Ureter (tissue), 1 donor: ENCODE results near the gene CKAP4. TPM values are rescaled to one million over a fixed set of nuclear protein-coding genes. Genes with fewer than 3 reads are reported as not detected.
"Not testable (repeated sequence)": the region's sequence is repeated elsewhere in the genome, so short reads cannot be mapped to it uniquely, and the experiment has no call there.

ENCODE experiments used
- DNase-seq: peaks from one replicate; pipeline ENCODE4 v3.0.0-alpha.2; 2020; ENCODE audit warnings: low spot score
- total RNA-seq: library from RNA; stranded (reverse); gene quantifications from one replicate; pipeline ENCODE4 v1.2.4, GENCODE V29; 2023
- donor health status: DM: yes; HTN: yes; CAD: no.

The CKAP4 gene, protein sequence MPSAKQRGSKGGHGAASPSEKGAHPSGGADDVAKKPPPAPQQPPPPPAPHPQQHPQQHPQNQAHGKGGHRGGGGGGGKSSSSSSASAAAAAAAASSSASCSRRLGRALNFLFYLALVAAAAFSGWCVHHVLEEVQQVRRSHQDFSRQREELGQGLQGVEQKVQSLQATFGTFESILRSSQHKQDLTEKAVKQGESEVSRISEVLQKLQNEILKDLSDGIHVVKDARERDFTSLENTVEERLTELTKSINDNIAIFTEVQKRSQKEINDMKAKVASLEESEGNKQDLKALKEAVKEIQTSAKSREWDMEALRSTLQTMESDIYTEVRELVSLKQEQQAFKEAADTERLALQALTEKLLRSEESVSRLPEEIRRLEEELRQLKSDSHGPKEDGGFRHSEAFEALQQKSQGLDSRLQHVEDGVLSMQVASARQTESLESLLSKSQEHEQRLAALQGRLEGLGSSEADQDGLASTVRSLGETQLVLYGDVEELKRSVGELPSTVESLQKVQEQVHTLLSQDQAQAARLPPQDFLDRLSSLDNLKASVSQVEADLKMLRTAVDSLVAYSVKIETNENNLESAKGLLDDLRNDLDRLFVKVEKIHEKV
- 39.7 TPM for total RNA-seq

DNA sequence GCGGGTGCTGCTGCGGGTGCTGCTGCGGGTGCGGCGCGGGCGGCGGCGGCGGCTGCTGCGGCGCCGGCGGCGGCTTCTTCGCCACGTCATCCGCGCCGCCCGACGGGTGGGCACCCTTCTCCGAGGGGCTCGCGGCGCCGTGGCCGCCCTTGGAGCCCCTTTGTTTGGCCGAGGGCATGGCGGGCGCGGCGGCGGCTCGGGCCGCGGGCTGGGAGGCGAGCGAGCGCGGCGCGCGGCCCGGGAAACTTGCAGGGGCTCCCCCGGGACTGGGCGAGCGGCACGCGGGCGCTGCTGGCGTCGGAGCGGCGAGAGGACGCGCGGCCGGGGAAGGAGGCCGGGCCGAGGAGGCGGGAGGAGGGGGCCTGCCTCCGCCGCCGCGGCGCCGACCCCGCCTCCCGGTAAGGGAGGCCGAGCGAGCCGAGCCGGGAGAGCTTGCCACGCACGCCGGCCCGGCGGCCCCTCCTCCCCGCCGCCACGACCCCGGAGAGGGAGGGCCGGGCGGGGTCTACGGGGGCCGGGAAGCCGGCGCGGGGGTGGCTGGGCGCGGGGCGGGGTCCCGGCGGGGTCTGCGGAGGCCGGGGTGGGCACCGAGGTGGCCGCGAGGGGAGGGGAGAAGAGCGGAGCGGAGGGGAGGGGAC lies at the start of gene CKAP4:
CKAP4 (minus strand) TSS at position 347 of the 638 bp plus-strand sequence; CDS start at position 178, 169 bp downstream.
- DNase-seq: peak; percentile 76

DNA sequence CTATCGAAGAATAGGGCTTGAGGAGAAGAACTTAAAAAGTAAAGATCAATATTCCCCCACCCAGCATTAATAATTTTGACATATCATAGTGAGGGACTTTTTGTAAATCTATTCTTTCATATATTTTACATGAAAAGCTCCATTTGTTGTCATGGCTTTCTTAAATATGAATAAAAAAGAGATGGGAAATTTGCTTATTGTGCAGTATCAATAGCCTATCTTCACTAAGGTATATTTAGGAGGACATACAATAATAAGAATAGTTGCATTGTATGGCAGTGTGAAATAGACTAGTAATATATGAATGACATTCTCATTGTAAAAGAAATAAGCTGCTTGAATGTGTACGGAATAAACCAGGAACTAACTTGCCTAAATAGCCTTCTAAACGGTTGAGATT lies 49.3 kb upstream of the CKAP4 start:
- DNase-seq: no peak

DNA sequence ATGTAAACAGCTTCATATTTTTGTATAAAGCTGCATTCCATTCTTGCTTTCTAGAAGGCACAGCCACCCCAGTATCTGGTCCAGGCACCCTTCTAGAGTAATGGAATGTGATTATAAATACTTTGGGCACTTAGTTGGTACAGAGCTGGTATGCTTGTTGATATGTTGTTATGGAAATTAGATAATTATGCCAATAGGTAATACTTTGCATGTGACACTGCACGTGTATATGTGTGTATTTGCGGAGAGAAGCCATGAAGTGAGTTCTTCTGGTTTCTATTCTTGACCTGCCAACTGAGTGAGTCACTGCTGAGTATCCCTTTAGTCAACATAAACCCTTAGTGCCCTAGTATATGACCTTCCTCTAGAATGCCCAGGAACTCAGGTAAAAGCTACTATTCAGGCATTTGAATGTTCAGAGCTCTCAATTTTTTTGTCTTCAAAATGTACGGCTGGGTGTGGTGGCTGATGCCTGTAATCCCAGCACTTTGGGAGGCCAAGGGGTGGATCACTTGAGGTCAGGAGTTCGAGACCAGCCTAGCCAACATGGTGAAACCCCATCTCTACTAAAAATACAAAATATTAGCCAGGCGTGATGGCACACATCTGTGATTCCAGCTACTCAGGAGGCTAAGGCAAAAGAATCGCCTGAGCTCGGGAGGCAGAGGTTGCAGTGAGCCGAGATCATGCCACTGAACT lies 48.5 kb upstream of the CKAP4 start:
- no peak for DNase-seq

DNA sequence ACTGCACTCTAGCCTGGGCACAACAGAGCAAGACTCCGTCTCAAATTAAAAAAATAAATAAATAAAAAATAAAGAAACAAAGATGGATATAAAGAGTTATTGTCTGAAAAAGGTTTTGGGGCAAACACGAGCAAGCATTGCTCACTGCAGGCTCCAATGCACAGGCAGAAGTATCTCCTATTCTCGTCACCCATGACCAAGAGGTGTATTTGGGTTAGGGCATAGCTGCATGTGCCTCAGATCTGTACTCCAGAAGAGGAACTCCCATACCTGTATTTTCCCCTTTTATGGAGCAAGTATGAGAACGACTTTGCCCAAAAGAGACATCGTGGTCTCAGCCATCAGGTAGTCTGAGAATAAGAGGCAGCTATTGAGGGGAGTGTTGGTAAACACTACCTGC lies 44.5 kb upstream of the CKAP4 start:
- no peak for DNase-seq

DNA sequence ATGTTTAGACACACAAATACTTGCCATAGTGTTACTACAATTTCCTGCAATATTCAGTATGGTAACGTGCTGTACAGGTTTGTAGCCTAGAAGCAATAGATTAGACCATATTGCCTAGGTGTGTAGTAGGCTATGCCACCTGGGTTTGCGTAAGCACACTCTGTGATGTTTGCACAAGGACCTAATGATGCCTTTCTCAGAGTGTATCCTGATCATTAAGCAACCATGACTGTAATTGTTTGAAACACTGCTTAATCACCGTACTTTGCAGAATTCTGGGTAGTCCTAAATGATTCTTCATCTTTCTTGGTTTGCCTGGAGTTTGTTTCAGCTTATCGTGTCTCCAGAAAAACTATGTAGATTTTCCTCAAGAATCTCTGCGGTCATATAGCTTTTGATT lies 43.5 kb upstream of the CKAP4 start:
- no peak for DNase-seq

DNA sequence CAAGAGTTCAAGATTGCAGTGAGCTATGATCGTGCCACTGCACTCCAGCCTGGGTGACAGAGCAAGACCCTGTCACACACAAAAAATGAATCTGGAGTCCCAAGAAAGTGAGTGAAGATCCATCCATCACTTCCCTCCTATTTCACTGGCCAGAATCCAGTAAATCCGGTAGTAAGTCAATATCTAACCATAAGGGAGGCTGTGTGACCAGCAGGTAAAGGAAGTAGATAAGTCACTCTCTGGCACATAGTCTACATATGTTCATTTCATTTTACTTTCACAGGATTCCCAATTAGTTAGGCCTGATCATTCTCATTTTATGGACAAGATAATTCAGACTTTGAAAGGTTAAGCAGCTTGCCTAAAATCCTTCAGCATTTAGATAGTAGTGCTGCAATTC lies 42.8 kb upstream of the CKAP4 start:
- no peak for DNase-seq

DNA sequence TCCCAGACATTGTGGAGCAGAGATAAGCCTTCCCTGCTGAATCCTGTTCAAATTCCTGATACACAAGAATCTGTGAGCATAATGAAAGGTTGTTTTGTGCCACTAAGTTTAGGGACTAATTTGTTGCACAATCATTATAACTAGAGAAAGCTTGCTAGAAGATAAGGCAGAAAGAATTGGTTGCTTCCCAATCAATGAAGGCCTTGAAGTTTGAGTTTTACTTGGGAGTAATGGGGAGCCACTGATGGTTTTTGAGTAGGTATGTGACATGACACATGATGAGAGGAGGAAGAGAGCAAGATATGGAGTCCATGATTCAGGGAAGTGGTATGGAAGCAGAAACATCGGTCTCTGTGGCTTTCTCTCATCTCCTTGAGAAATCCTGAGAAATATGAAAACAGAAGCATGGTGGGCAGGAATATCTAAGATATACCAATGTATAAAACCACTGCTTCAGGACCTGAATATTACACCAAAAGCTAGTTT lies 41.4 kb upstream of the CKAP4 start:
- no peak for DNase-seq

DNA sequence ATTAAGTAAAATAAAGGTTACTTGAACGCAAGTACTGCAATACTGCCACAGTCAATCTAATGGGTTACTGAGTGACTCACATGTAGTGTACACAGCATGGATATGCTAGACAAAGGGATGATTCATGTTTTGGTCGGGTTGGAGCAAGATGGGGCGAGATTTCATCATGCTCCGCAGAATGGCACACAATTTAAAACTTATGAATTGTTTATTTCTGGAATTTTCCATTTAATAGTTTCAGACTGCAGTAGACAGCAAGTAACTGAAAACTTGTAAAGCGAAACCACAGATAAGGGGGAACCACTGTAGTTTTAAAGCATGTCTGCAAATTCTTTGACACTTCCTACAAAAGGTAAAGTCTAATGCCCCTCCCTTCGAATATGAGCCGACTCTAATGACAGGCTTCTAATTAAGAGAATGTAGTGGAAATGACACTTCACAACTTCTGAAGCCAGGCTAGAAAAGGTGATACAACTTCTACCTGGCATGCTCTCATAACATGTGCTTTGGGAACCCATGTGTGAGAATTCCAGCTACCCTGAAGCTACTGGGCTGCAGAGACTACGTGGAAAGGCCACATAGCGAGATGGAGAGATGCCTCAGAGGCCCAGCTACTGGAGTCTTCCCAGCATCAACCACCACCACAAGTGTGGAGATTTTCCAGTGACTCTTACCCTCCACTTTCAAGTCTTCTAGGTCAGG lies 40.8 kb upstream of the CKAP4 start:
- no peak for DNase-seq

DNA sequence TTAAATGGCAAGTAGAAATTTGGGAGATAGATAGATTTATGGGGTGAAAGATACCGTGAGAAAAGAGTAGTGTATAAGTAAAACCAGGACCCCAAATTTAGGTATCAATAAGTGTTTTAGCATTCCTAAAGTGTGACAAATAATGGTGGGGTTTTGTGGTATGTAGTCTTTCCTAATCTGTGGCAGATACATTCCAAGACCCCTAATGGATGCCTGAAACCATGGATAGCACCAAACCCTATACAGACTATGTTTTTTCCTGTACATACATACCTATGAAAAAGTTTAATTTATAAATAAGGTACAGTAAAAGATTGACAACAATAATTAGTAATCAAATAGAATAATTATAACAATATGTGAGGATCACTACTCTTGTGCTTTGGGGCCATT lies 40.3 kb upstream of the CKAP4 start:
- DNase-seq: no peak

DNA sequence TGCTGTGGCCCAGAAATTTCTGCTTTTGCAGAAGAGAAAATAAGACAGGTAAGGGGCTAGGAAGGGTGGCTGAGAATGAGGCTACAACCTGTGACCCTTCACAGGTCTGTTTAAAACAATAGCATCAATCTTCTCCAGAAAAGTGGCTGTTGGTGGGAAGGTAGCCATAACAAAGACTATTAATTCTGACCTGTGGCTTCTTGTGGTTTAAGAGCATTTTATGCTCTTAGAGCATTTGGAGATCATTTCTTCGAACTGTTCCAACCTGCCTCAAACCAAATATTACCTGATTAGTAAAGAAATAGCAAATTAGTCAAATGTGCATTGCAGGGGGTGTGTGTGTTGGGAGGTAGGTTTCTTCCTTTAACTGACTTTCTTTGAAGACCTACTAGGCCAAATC lies 39.5 kb upstream of the CKAP4 start:
- DNase-seq: no peak

DNA sequence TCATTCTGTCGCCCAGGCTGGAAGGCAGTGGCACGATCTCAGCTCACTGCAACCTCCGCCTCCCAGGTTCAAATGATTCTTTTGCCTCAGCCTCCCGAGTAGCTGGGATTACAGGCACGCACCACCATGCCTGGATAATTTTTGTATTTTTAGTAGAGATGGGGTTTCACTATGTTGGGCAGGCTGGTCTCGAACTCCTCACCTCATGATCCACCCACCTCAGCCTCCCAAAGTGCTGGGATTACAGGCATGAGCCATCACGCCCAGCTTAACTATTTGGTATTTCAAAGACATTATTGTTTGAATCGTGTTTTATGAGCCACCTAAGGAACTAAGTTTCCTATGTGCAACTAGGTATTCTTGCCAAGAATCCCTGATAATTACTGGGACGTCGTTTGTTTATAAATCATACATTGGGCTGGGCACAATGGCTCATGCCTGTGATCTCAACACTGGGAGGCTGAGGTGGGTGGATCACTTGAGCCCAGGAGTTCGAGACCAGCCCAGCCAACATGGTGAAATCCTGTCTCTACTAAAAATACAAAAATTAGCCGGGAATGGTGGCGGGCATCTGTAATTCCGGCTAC lies 38.8 kb upstream of the CKAP4 start:
- not testable (repeated sequence) for DNase-seq

DNA sequence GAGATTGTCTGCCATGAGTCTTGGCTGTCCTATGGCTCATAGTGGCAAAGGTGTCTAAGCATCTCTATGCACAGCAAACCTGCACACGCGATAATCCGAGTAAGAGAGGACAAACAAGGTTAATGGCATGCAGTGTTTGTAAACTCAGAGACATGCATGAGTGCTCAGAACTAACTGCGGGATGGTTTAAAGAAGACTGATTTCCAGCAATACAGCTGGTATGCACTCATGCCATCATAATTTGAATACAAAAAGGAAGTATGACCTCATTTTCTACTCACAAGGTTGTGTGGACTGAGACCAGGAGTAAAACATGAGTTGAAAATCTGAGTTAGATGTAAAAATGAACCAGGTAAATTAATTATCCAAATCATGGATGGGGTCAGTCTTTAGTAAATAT lies 38.2 kb upstream of the CKAP4 start:
- DNase-seq: no peak

DNA sequence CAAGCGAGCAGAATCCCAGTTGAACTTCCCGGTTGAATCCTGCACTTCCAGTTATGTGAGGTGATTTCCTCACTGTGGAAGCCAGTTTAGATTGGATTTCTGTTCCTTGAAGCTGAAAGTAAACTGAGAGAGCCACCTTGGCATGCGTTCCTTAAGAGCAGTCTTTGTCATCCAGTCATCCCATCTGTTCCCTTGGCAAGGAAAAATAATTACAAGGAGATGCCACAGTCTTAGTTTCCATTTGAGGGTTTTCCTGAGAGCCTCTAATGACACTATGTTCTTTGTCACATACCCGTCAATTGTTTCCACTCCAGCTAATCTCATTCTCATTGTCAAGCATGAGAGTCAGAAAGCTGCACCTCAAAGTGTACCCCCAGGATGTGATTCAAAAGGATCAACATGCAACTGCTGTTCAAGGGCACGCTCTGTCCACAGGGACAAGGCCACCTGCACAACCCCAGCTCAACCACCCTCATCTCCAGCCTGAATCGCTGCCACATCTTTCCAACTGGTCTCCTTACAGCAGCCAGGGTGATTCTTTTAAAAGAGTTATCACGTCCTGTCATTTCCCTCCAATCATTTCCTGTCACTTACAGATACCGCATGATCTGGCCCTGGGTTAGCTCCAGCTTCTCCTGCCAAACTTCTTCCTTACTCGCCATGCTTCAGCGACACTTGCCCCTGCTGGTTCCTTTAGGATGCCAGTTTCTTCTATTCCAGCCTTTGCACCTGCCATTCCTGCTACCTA lies 36.7 kb upstream of the CKAP4 start:
- no peak for DNase-seq

DNA sequence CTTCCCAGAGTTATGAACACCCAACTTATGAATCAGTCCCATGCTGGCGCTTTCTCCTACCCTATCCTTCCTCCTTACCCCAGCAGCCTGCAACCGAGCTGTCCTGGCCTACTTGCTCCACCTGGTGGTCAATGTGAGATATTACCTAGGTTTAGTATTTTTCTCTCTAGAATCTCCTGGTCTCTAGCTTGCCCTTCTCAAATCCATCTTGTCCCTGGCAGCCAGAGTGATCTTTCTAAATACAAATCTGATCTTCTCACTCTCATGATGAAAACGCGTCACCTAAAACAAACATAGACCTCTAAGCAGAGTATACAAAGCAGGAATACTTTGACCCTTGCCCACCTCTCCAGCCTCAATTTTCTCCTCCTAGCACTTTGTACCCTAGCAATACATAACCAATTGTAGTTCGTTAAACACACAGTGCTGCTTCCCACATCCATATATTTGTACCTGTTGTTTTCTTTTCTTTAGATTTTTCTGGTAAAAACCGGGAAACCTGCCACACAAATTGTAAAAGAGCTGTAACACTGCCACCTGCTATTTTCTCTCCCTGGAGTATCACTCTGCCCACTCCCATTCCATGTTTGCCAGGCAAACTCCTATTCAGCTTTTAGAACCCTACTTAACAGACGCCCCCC lies 34.8 kb upstream of the CKAP4 start:
- no peak for DNase-seq

DNA sequence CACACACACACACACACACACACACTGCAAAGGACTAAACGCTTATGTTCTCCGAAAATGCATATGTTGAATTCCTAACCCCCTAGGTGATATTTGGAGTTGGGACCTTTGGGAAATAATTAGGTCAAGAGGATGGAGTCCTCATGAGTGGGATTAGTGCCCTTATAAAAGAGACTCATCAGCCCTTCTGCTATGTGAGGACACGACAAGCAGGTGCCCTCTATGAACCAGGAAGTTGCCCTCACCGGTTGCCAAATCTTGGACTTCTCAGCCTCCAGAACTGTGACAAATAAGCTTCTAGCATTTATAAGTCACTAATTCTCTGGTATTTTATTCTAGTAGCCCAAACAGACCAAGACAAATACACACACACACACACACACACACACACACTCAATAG lies 34.0 kb upstream of the CKAP4 start:
- DNase-seq: no peak

DNA sequence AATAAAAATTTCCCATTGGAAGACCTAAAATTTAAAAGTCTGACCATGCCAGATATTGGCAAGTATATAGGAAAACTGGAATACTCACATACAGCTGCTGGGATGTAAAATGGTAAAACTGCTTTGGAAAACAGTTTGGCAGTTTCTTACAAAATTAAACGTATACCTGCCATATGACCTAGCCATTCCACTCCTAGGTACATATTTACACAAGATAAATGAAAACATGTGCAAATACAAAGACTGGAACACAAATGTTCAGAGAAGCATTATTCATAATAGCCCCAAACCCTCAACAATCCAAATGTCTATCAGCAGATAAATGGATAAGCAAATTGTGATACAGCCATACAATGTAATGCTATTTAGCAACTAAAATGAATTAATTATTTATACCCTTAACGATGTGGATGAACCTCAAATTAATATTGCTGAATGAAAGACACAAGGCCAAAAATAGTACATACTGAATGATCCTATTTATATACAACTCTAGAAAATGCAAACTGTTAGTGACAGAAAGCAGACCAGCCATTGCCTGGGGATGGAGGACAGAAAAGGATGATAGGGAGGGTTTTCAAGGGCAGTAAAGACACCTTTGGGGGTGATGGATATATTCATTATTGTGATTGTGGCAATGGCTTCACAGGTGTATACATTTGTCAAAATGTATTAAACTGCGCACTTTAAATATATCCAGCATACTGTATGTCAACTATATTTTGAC lies 33.4 kb upstream of the CKAP4 start:
- DNase-seq: no peak

DNA sequence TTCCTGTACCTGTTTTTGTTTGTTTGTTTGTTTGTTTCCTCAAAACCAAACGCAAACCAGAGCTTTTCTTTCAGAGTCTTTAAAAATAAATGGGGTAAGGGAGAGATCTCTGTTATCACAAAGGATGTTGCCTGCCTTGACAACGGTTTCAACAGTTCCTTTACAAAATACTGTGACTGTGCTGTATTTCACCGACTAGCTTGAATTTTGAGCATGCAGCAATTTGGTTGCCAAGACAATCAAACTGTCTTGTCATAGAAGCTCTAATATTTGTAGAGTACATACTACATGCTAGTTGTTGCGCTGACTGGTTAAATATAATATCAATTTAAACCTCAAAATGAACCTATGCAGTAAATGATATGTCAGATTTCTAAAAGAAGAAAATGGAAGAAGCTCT lies 32.3 kb upstream of the CKAP4 start:
- DNase-seq: no peak

DNA sequence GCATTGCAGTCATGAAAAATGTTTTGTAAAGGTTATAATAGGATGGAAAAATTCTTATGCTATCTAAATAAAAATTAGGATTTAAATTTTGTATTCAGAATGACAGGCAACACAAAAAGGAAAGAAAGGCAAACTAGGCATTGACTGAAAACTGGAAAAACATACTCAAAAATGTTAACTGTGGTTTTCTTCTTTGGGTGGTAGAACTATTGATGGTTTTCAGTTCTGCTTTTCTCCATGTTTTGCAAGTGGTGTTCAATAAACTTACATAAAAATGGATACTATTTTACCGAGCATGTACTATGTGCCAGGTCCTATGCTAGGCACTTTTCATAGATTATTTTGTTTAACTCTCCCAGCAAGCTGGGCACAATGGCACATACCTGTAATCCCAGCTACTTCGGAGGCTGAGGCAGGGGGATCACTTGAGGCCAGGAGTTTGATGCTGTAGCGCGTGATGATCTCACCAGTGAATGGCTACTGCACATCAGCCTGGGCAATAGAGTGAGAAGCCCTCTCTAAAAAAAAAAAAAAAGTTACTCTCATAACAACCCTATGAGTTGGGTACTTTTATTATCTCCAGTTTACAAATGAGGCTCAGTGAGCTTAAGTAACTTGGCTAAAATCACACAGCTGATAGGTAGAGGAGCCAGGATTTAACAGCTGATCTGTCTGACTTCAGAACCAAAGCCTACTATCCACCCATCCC lies 28.4 kb upstream of the CKAP4 start:
- DNase-seq: no peak

DNA sequence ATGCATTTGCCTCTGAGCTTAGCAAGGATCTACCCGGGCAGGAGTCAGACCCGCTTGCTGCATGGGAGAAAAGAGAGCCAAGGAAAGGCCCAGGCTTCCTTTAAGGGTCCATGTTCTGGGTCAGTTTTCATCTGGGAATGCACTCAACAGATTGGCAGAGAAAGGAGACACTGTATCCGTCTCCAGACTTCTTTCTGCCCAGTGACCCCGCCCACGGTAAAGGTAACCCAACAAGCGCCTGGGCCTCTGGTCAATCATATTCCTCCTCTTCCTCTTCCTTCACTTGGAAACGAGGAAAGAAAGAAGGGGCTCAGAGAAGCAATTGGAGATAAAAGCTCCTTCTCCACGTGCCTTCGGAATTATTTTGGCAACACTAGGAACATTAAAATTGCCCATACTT lies 27.6 kb upstream of the CKAP4 start:
- DNase-seq: no peak
